ENCODE results near the gene IMPA2. TPM values are rescaled to one million over a fixed set of nuclear protein-coding genes. Genes with fewer than 3 reads are reported as not detected.
"Not testable (repeated sequence)": the region's sequence is repeated elsewhere in the genome, so short reads cannot be mapped to it uniquely, and the experiment has no call there.

Gene IMPA2
- total and polyA plus RNA-seq, 7 donors, result 61.4 to 342 (median 196) TPM

- TF ChIP-seq CTCF (IDR thresholded peaks at IDR 0.05), result no peak
- no peaks in the 10 kb centered on the region for H3K36me3 ChIP-seq (ENCODE audit: insufficient read depth in 1 of 2, low read depth in 1 of 2)
- H3K4me1 ChIP-seq, result no peaks in the 10 kb centered on the region
- H3K27ac ChIP-seq, result no peak overlapping the region
- no peaks in the 10 kb centered on the region for H3K9me3 ChIP-seq
- WGBS, 3 donors, result 86 to 91% (median 87%) methylated on average over 17 of the region's 17 CpGs
- intact Hi-C loops (cut with DNase I), result no loop called here
- H3K4me3 ChIP-seq, result no peak overlapping the region
- H3K27me3 ChIP-seq (ENCODE audit: insufficient read depth in 3 of 3, low read length in 2 of 3), result no peaks in the 10 kb centered on the region
- no peak for DNase-seq
- ATAC-seq, result no peak
These were observed 20.4 kb upstream of the IMPA2 start for GRCh38 chr18:11960743-11961380.

DNA sequence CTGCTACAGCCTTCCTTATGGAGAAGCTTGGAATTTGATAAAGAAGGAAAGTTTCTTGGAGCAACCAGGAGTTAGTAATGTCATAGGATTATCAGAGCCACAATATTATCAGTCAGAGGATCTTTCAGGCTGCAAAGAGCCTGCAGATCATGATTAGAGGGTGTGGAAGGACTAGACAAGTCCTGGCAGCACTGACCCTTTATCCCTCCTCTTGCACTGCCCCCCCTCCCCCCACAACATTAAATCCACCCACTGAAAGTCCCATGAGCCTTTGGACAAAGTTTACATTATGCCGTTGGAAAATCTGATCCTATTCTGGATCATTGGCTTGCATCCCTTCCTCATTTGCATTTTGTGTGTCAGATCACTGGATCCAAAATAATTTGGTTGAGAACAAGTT, 18.7 kb upstream of the IMPA2 start:
- Histone ChIP-seq H3K4me1 (no peaks in the 10 kb centered on the region), H3K36me3 (ENCODE audit: insufficient read depth in 1 of 2, low read depth in 1 of 2) (no peaks in the 10 kb centered on the region), H3K27me3 (ENCODE audit: insufficient read depth in 3 of 3, low read length in 2 of 3) (no peaks in the 10 kb centered on the region), H3K9me3 (no peaks in the 10 kb centered on the region), H3K27ac (no peak overlapping the region), H3K4me3 (no peak overlapping the region)
- intact Hi-C loops (cut with DNase I), result no loop called here
- no peak for DNase-seq
- ATAC-seq, result no peak
- no peak for TF ChIP-seq CTCF (IDR thresholded peaks at IDR 0.05)
- 5 to 15% (median 10%) methylated on average over 1 of the region's 1 CpG for WGBS, 3 donors

- no peak overlapping the region for H3K27ac ChIP-seq
- no peak for ATAC-seq
- 53 to 60% (median 60%) methylated on average over 3 of the region's 3 CpGs for WGBS, 3 donors
These were observed 17.3 kb upstream of the IMPA2 start for GRCh38 chr18:11963991-11964484.

DNA sequence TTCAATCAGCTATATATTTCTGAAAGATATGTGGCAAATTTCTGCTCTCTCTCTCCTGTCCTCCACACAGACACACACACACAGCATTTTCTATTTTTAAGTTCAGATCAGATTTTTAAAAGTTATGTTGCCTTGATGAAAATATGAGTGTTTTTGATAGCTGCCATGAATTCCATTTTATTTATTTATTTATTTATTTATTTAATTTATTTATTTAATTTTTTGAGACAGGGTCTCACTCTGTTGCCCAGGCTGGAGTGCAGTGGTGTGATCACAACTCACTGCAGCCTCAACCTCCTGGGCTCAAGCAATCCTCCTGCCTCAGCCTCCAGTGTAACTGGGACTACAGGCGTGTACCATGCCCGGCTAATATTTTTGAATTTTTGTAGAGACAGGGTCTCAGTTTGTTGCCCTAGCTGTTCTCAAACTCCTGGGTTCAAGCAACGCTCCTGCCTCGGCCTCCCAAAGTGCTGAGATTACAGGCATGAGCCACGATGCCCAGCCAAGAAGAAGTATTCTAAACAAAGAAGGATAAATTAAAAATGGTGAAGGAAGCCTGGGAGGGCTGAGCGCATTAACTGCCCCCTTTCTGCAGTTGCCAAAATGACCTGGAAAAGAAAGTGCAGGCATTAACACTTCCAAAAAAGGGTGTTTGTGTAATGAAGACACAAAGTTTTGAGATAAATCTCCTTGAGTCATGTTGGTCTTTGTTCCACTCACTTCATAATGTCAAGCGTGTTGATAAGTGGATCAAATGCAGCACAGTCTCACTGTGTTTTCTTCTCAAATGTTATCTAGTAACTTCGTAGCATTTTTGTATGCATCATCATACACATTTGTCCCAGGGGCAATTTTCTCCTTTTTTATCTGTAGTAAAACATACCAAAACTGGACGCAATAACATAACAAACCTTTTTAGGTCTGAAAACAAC, 11.1 kb upstream of the IMPA2 start:
- TF ChIP-seq CTCF (IDR thresholded peaks at IDR 0.05), result no peak
- DNase-seq, result no peak

More at GRCh38 chr18:11963991-11964484, 17.3 kb upstream of the IMPA2 start:
- DNase-seq, result no peak
- H3K4me1 ChIP-seq, result no peaks in the 10 kb centered on the region
- H3K9me3 ChIP-seq, result no peaks in the 10 kb centered on the region
- H3K27me3 ChIP-seq (ENCODE audit: insufficient read depth in 3 of 3, low read length in 2 of 3), result no peaks in the 10 kb centered on the region
- intact Hi-C loops (cut with DNase I), result no loop called here
- no peak for TF ChIP-seq CTCF (IDR thresholded peaks at IDR 0.05)
- no peaks in the 10 kb centered on the region for H3K36me3 ChIP-seq (ENCODE audit: insufficient read depth in 1 of 2, low read depth in 1 of 2)
- H3K4me3 ChIP-seq, result no peak overlapping the region

DNA sequence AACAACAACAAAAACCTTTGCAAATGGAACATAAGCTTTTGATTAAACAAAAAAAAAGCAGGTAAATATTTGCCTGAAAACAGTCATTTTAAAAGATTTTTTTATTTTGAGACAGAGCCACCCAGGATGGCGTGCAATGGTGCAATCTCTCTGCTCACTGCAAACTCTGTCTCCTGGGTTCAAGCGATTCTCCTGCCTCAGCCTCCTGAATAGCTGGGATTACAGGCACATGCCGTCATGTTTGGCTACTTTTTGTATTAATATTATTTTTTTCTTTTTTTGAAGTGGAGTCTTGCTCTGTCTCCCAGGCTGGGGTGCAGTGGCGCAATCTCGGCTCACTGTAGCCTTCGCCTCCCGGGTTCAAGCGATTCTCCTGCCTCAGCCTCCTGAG, 10.5 kb upstream of the IMPA2 start:
- ATAC-seq; H3K27ac ChIP-seq; DNase-seq; intact Hi-C loops (cut with DNase I); H3K36me3 ChIP-seq (ENCODE audit: insufficient read depth in 1 of 2, low read depth in 1 of 2); H3K4me1 ChIP-seq; H3K4me3 ChIP-seq; H3K27me3 ChIP-seq (ENCODE audit: insufficient read depth in 3 of 3, low read length in 2 of 3); H3K9me3 ChIP-seq: not testable (repeated sequence)
- 91 to 97% (median 96%) methylated on average over 8 of the region's 8 CpGs for WGBS, 3 donors

More for the DNA sequence above, 11.1 kb upstream of the IMPA2 start:
- H3K36me3 ChIP-seq (ENCODE audit: insufficient read depth in 1 of 2, low read depth in 1 of 2), result no peaks in the 10 kb centered on the region
- no peaks in the 10 kb centered on the region for H3K9me3 ChIP-seq
- intact Hi-C loops (cut with DNase I), result no loop called here
- H3K27ac ChIP-seq, result no peak overlapping the region
- no peak for ATAC-seq
- no peaks in the 10 kb centered on the region for H3K27me3 ChIP-seq (ENCODE audit: insufficient read depth in 3 of 3, low read length in 2 of 3)
- H3K4me3 ChIP-seq, result no peak overlapping the region
- no peaks in the 10 kb centered on the region for H3K4me1 ChIP-seq
- 89 to 92% (median 90%) methylated on average over 9 of the region's 9 CpGs for WGBS, 3 donors
